KMS-11 (cell line): Measurements from ENCODE around the gene NAIF1.

Experiments used
- H2AFZ ChIP-seq: fragments of 200-600 bp; sonication (generic); 2 replicates; pipeline ENCODE4 v1.6.1; 2016; ENCODE audit warnings: antibody characterized with exemption, mixed run types, low read depth
- H3K27ac ChIP-seq: fragments of 200-600 bp; sonication (generic); 2 replicates; pipeline ENCODE4 v1.6.1; 2016; ENCODE audit warnings: mild to moderate bottlenecking, mixed run types
- H3K27me3 ChIP-seq: fragments of 200-600 bp; sonication (generic); 2 replicates; pipeline ENCODE4 v1.6.1; 2017; ENCODE audit warnings: mild to moderate bottlenecking, low read depth, mixed run types, moderate library complexity; ENCODE audit not compliant: insufficient read depth
- H3K36me3 ChIP-seq: fragments of 200-600 bp; sonication (generic); 2 replicates; pipeline ENCODE4 v1.6.1; 2017; ENCODE audit warnings: mild to moderate bottlenecking, mixed run types; ENCODE audit not compliant: insufficient read depth
- H3K4me1 ChIP-seq: fragments of 200-600 bp; sonication (generic); 2 replicates; pipeline ENCODE4 v1.6.1; 2016; ENCODE audit warnings: mild to moderate bottlenecking, low read depth, mixed run types; ENCODE audit not compliant: poor library complexity, severe bottlenecking
- H3K4me2 ChIP-seq: fragments of 200-600 bp; sonication (generic); 2 replicates; pipeline ENCODE4 v1.7.0; 2016; ENCODE audit warnings: mild to moderate bottlenecking, mixed run types
- H3K4me3 ChIP-seq: fragments of 200-600 bp; sonication (generic); IDR thresholded peaks from 2 replicates; pipeline ENCODE4 v1.6.1; 2017; ENCODE audit warnings: low read depth, low read length, mixed read lengths; ENCODE audit not compliant: insufficient read depth
- H3K79me2 ChIP-seq: fragments of 200-600 bp; sonication (generic); 2 replicates; pipeline ENCODE4 v1.6.1; 2016; ENCODE audit warnings: low read depth, mixed run types; ENCODE audit not compliant: insufficient read depth
- H3K9ac ChIP-seq: fragments of 200-600 bp; sonication (generic); 2 replicates; pipeline ENCODE4 v1.6.1; 2016; ENCODE audit warnings: mild to moderate bottlenecking, mixed run types
- H4K20me1 ChIP-seq: fragments of 200-600 bp; sonication (generic); 2 replicates; pipeline ENCODE4 v1.6.1; 2016; ENCODE audit warnings: mild to moderate bottlenecking, mixed run types; ENCODE audit not compliant: insufficient read depth
- CTCF ChIP-seq: fragments of 200-600 bp; sonication (generic); conservative IDR thresholded peaks from 2 replicates; pipeline ENCODE4 v1.6.1; 2017; ENCODE audit warnings: low read depth, mild to moderate bottlenecking, antibody characterized with exemption, low read length, moderate library complexity, mixed read lengths

Gene NAIF1

GRCh38 chr9:128099932-128100491, 32.9 kb upstream of the NAIF1 start:
- Histone ChIP-seq H3K79me2 (peaks cover 56% of the 10 kb centered on the region), H3K4me2 (no peak overlapping the region), H4K20me1 (no peaks in the 10 kb centered on the region), H3K27ac (no peak overlapping the region), H3K4me1 (peaks cover 22% of the 10 kb centered on the region), H2AFZ (no peak overlapping the region), H3K9ac (no peak overlapping the region), H3K36me3 (no peaks in the 10 kb centered on the region; the same call in 1 of the 2 replicates), H3K27me3 (no peaks in the 10 kb centered on the region), H3K4me3 (no peak overlapping the region)
- TF ChIP-seq CTCF, result no peak

GRCh38 chr9:128099231-128099931, 32.3 kb upstream of the NAIF1 start:
- peaks cover 20% of the 10 kb centered on the region for H3K4me1 ChIP-seq
- H3K27me3 ChIP-seq, result no peaks in the 10 kb centered on the region
- no peak overlapping the region for H3K4me3 ChIP-seq
- H3K27ac ChIP-seq, result no peak overlapping the region
- H3K36me3 ChIP-seq, result no peaks in the 10 kb centered on the region; the same call in 1 of the 2 replicates
- peaks cover 62% of the 10 kb centered on the region for H3K79me2 ChIP-seq
- no peak for TF ChIP-seq CTCF
- H4K20me1 ChIP-seq, result no peaks in the 10 kb centered on the region
- no peak overlapping the region for H3K9ac ChIP-seq
- no peak overlapping the region for H2AFZ ChIP-seq
- H3K4me2 ChIP-seq, result no peak overlapping the region

GRCh38 chr9:128098297-128099230, 31.4 kb upstream of the NAIF1 start:
- no peak overlapping the region for H3K27ac ChIP-seq
- TF ChIP-seq CTCF, result no peak
- no peak overlapping the region for H3K4me2 ChIP-seq
- no peak overlapping the region for H2AFZ ChIP-seq
- peaks cover 20% of the 10 kb centered on the region for H3K4me1 ChIP-seq
- no peaks in the 10 kb centered on the region for H4K20me1 ChIP-seq
- no peaks in the 10 kb centered on the region for H3K27me3 ChIP-seq
- no peaks in the 10 kb centered on the region; the same call in 1 of the 2 replicates for H3K36me3 ChIP-seq
- H3K4me3 ChIP-seq, result no peak overlapping the region
- H3K9ac ChIP-seq, result no peak overlapping the region
- peaks cover 69% of the 10 kb centered on the region for H3K79me2 ChIP-seq

GRCh38 chr9:128097543-128098296, 30.6 kb upstream of the NAIF1 start:
- TF ChIP-seq CTCF, result no peak

More at GRCh38 chr9:128097543-128098296, 30.6 kb upstream of the NAIF1 start:
- Histone ChIP-seq H3K27me3 (no peaks in the 10 kb centered on the region), H3K79me2 (peaks cover 77% of the 10 kb centered on the region), H3K4me1 (peaks cover 15% of the 10 kb centered on the region), H3K27ac (no peak overlapping the region), H3K4me2 (no peak overlapping the region), H3K9ac (no peak overlapping the region), H3K4me3 (no peak overlapping the region), H2AFZ (no peak overlapping the region), H3K36me3 (no peaks in the 10 kb centered on the region; the same call in 1 of the 2 replicates), H4K20me1 (no peaks in the 10 kb centered on the region)
